Measurements from ENCODE around the gene FRMD7.

Gene FRMD7

GRCh38 chrX:132146456-132146855 lies 18.6 kb upstream of the FRMD7 start:
- H3K27me3 ChIP-seq (ENCODE audit: insufficient read depth, low read depth) = no peaks in the 10 kb centered on the region

DNA sequence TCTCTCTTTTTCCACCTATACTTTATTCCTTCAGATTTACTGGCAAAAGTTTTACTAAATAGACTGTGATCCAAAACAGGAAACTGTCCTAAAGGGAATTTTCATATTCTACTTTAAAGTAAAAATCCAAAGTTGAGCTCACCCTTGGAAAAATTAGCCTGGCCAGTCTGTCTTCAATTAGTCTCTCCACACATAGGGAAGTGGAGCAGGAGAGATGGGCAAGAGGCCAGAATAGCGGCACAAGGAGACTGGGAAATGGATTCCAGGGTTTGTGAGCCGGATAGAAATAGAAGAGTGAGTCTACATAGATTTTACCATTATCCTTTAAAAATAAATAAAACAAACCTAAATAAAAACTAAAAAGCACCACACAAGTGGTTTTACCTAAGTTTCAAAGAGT lies 16.2 kb upstream of the FRMD7 start:
- no peak for TF ChIP-seq CTCF (conservative IDR thresholded peaks at IDR 0.05; ENCODE audit: low read depth, low read length)
- Histone ChIP-seq H3K27ac (no peak overlapping the region), H3K9ac (no peak overlapping the region), H3K79me2 (ENCODE audit: insufficient read depth, low read depth) (no peaks in the 10 kb centered on the region), H3K4me1 (ENCODE audit: low read depth, poor library complexity, severe bottlenecking) (no peaks in the 10 kb centered on the region), H3K36me3 (ENCODE audit: insufficient read depth) (no peaks in the 10 kb centered on the region), H2AFZ (ENCODE audit: low read depth) (no peak overlapping the region), H4K20me1 (ENCODE audit: insufficient read depth) (no peaks in the 10 kb centered on the region), H3K4me3 (IDR thresholded peaks at IDR 0.05; ENCODE audit: insufficient read depth, low read depth, low read length) (no peak overlapping the region), H3K27me3 (ENCODE audit: insufficient read depth, low read depth) (no peaks in the 10 kb centered on the region), H3K4me2 (no peak overlapping the region)

More at GRCh38 chrX:132146456-132146855, 18.6 kb upstream of the FRMD7 start:
- no peak for TF ChIP-seq CTCF (conservative IDR thresholded peaks at IDR 0.05; ENCODE audit: low read depth, low read length)
- Histone ChIP-seq H4K20me1 (ENCODE audit: insufficient read depth) (no peaks in the 10 kb centered on the region), H2AFZ (ENCODE audit: low read depth) (no peak overlapping the region), H3K4me1 (ENCODE audit: low read depth, poor library complexity, severe bottlenecking) (no peaks in the 10 kb centered on the region), H3K9ac (no peak overlapping the region), H3K27ac (no peak overlapping the region), H3K4me3 (IDR thresholded peaks at IDR 0.05; ENCODE audit: insufficient read depth, low read depth, low read length) (no peak overlapping the region), H3K4me2 (no peak overlapping the region), H3K79me2 (ENCODE audit: insufficient read depth, low read depth) (no peaks in the 10 kb centered on the region), H3K36me3 (ENCODE audit: insufficient read depth) (no peaks in the 10 kb centered on the region)

DNA sequence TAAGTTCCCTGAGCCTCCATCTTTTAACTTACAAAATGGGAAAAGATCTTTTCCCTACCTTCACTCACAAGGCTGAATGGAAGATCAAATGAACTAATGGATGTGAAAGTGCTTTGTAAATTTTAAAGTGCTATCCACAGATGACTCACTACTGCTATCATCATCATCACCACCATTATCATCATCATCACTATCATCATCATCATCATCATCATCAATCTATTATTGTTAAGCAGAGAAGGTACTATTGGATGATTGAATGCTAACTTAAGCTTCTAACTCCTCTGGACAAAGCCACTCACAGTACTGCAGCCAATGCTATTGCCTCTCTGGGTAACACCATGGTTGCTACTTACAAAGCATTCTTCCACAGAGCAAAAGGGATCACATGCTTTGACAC lies 1.9 kb downstream of the FRMD7 start:
- Histone ChIP-seq H3K79me2 (ENCODE audit: insufficient read depth, low read depth) (no peaks in the 10 kb centered on the region), H3K4me3 (IDR thresholded peaks at IDR 0.05; ENCODE audit: insufficient read depth, low read depth, low read length) (no peak overlapping the region), H3K4me2 (no peak overlapping the region), H3K36me3 (ENCODE audit: insufficient read depth) (no peaks in the 10 kb centered on the region), H3K27ac (no peak overlapping the region), H2AFZ (ENCODE audit: low read depth) (no peak overlapping the region), H3K4me1 (ENCODE audit: low read depth, poor library complexity, severe bottlenecking) (no peaks in the 10 kb centered on the region), H3K9ac (no peak overlapping the region), H4K20me1 (ENCODE audit: insufficient read depth) (no peaks in the 10 kb centered on the region), H3K27me3 (ENCODE audit: insufficient read depth, low read depth) (no peaks in the 10 kb centered on the region)
- no peak for TF ChIP-seq CTCF (conservative IDR thresholded peaks at IDR 0.05; ENCODE audit: low read depth, low read length)

DNA sequence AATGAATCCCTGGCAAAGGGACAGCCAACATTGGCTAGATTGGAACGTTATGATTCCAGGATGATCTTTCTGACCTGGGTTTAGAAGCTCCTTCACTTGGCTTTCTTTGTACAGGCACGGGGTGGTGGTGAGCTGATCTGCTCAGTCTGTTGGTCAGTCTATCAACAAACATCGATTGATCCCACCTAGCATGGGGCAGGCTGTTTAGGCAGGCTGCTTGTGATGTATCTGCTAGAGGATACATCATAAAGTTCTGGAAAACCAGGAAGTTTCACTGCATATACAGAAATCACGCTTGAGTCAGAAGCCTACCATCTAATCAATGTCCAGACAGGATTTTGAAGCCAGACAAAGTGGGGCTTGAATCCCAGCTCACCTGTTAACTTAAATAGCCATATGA lies 6.9 kb downstream of the FRMD7 start:
- Histone ChIP-seq H3K4me1 (ENCODE audit: low read depth, poor library complexity, severe bottlenecking) (no peaks in the 10 kb centered on the region), H3K79me2 (ENCODE audit: insufficient read depth, low read depth) (no peaks in the 10 kb centered on the region), H3K27me3 (ENCODE audit: insufficient read depth, low read depth) (no peaks in the 10 kb centered on the region), H3K4me2 (no peak overlapping the region), H3K4me3 (IDR thresholded peaks at IDR 0.05; ENCODE audit: insufficient read depth, low read depth, low read length) (no peak overlapping the region), H3K27ac (no peak overlapping the region), H4K20me1 (ENCODE audit: insufficient read depth) (no peaks in the 10 kb centered on the region), H3K9ac (no peak overlapping the region), H2AFZ (ENCODE audit: low read depth) (no peak overlapping the region), H3K36me3 (ENCODE audit: insufficient read depth) (no peaks in the 10 kb centered on the region)
- TF ChIP-seq CTCF (conservative IDR thresholded peaks at IDR 0.05; ENCODE audit: low read depth, low read length) = no peak

All from KMS-11 (cell line).